Activated naive CD8-positive, alpha-beta T cell treated with anti-CD3 and anti-CD28 coated beads, Interleukin-2, amount 50 U/mL, for 24 hours (primary cell): ENCODE results near the gene GRK2.
A peak's percentile ranks its signal among the peaks of the same experiment; 100 is the strongest.

Experiments used
- ATAC-seq: fragments of 150-1000 bp; cut with Tn5 transposase; one replicate; pipeline ENCODE4 v1.10.0; 2021
- DNase-seq: peaks from one replicate; pipeline ENCODE4 v3.0.0; 2021
- H3K27ac Mint-ChIP-seq: one replicate; pipeline ENCODE4 v1.8.0; 2021; ENCODE audit warnings: mild to moderate bottlenecking, mixed read lengths
- H3K27me3 Mint-ChIP-seq: one replicate; pipeline ENCODE4 v1.8.0; 2021; ENCODE audit warnings: mixed read lengths
- H3K36me3 Mint-ChIP-seq: one replicate; pipeline ENCODE4 v1.8.0; 2021; ENCODE audit warnings: low read depth, mixed read lengths
- H3K4me1 Mint-ChIP-seq: one replicate; pipeline ENCODE4 v1.8.0; 2021; ENCODE audit warnings: mixed read lengths
- H3K4me3 Mint-ChIP-seq: one replicate; pipeline ENCODE4 v1.8.0; 2021; ENCODE audit warnings: mild to moderate bottlenecking, moderate library complexity, mixed read lengths
- H3K9me3 Mint-ChIP-seq: one replicate; pipeline ENCODE4 v1.8.0; 2021; ENCODE audit warnings: mixed read lengths

GRK2 gene

GRCh38 chr11:67271541-67272284 lies 5.4 kb downstream of the GRK2 start:
- H3K27ac Mint-ChIP-seq = peak overlapping the region; percentile 100
- ATAC-seq (peak; percentile 44), DNase-seq (peak; percentile 81)
- peaks cover 92% of the 10 kb centered on the region for H3K4me1 Mint-ChIP-seq
- peak overlapping the region; percentile 95 for H3K4me3 Mint-ChIP-seq
- peaks cover 61% of the 10 kb centered on the region for H3K36me3 Mint-ChIP-seq
- H3K9me3 Mint-ChIP-seq = no peaks in the 10 kb centered on the region
- H3K27me3 Mint-ChIP-seq = no peaks in the 10 kb centered on the region

GRCh38 chr11:67272327-67273259 lies 6.3 kb downstream of the GRK2 start:
- H3K27me3 Mint-ChIP-seq = no peaks in the 10 kb centered on the region
- ATAC-seq = peak; percentile 16
- H3K36me3 Mint-ChIP-seq = peaks cover 58% of the 10 kb centered on the region
- peak overlapping the region; percentile 95 for H3K4me3 Mint-ChIP-seq
- DNase-seq = peak; percentile 57
- peaks cover 98% of the 10 kb centered on the region for H3K4me1 Mint-ChIP-seq
- H3K9me3 Mint-ChIP-seq = no peaks in the 10 kb centered on the region
- peak overlapping the region; percentile 100 for H3K27ac Mint-ChIP-seq

GRCh38 chr11:67273260-67273990 lies 7.2 kb downstream of the GRK2 start:
- Mint-ChIP-seq H3K27me3 (no peaks in the 10 kb centered on the region), H3K4me1 (peaks cover 98% of the 10 kb centered on the region), H3K4me3 (peak overlapping the region; percentile 95), H3K9me3 (no peaks in the 10 kb centered on the region), H3K36me3 (peaks cover 53% of the 10 kb centered on the region), H3K27ac (peak overlapping the region; percentile 100)
- ATAC-seq (no peak), DNase-seq (no peak)

DNA sequence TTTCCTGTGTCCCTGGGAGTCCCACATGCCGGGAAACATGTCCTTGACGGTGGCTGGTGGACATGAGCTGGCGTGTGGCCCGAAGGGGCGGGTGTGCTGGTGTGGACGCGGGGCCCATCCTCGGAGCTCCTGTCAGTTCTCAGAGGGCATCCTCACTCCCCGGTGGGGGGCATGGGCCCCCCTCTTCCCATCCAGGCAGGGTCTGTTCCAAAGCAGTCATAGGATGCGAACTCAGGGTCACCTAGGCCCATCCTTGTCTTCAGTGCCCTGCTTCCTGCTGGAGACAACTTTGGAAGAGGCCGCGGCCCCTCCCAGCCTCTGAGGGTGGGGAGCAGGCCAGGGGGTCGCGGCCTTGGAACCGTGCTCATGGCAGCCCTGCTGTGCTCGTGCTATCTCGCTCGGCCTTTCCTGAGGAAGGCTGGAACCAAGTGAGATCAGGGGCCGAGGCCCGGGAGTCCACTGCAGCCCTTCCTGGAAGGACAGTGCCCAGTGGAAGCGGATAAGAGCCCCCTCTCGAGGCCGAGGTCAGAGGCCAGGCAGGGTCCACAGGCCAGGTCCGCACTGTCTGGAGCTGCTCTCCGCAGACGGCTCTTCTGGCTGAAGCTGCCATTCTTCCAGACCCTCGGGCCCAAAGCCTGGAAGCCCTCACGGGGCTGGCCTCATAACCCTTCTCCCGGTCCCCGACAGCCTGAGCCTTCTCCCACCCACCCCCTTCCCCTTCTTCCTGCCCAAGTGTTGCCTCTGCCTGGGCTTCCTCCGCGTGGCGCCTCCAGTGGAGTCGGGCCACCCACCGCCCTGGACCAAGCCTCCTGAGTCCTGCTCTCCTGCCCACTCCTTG lies 8.7 kb downstream of the GRK2 start:
- no peaks in the 10 kb centered on the region for H3K27me3 Mint-ChIP-seq
- peaks cover 47% of the 10 kb centered on the region for H3K36me3 Mint-ChIP-seq
- H3K9me3 Mint-ChIP-seq = no peaks in the 10 kb centered on the region
- peak overlapping the region; percentile 100 for H3K27ac Mint-ChIP-seq
- DNase-seq (no peak), ATAC-seq (no peak)
- H3K4me1 Mint-ChIP-seq = peaks cover 95% of the 10 kb centered on the region
- H3K4me3 Mint-ChIP-seq = peak overlapping the region; percentile 49

GRCh38 chr11:67275606-67276409 lies 9.5 kb downstream of the GRK2 start:
- H3K27ac Mint-ChIP-seq = peak overlapping the region; percentile 100
- H3K4me1 Mint-ChIP-seq = peaks cover 90% of the 10 kb centered on the region
- DNase-seq (no peak), ATAC-seq (no peak)
- H3K36me3 Mint-ChIP-seq = peaks cover 42% of the 10 kb centered on the region
- H3K4me3 Mint-ChIP-seq = peak overlapping the region; percentile 37
- no peaks in the 10 kb centered on the region for H3K27me3 Mint-ChIP-seq
- H3K9me3 Mint-ChIP-seq = no peaks in the 10 kb centered on the region

DNA sequence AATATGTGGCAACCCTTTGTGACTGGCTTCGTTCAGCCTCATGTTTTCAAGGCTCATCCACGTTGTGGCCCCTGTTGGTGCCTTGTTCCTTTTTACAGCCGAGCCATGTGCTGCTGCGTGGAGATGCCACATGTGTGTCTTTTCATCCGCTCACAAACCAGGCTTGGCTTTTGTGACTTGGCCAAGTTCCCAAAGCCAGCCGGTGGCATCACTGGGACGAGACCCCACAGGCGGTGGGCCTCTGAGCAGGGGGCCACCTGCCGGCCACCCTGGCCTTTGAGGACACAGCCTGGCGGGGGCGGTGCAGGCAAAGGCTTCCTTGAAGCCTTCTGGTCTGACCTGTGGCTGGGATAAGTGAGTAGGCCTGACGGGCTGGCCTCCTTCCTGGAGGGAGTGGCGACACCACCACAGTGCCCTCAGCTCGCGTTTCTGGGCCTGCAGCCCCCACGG lies 10.5 kb downstream of the GRK2 start:
- DNase-seq = peak; percentile 81
- ATAC-seq = peak; percentile 72

DNA sequence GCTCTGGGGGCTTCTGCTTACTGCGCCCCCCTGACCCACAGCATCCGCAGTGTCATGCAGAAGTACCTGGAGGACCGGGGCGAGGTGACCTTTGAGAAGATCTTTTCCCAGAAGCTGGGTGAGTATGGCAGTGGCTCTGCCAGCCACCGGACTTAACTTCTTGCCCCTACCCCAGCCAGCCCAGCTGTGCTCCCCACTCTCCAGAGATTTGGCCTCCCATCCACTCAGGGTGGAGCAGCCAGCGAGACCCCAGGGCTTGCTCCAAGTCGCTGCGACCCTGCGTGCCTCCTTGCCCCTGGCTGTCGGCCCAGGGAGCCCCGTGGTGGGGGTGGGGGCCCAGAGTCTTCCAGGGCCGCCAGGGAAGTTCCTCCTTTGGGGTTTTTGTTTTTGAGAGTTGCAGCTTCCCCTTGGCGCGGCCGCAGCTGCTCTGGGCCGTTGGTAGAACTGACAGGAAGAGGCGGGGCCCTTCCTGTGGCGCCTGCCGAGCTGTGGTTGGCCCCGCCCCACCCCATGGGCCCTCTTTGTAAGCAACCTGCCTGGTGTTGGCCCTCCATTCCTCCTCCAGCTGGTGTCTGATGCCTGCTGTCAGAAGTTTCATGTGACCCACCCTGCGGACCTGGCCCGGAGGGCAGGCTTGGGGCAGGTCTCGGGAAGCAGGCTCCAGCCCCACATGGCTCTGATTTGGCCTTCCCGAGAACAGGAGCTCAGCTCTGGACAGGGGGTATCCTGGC lies 11.1 kb downstream of the GRK2 start:
- Mint-ChIP-seq H3K36me3 (peaks cover 36% of the 10 kb centered on the region), H3K4me3 (peak overlapping the region; percentile 78), H3K4me1 (peaks cover 75% of the 10 kb centered on the region), H3K27ac (peak overlapping the region; percentile 100), H3K27me3 (no peaks in the 10 kb centered on the region), H3K9me3 (no peaks in the 10 kb centered on the region)
- DNase-seq (peak; percentile 89), ATAC-seq (peak; percentile 79)

More for the DNA sequence above, 10.5 kb downstream of the GRK2 start:
- Mint-ChIP-seq H3K9me3 (no peaks in the 10 kb centered on the region), H3K36me3 (peaks cover 34% of the 10 kb centered on the region), H3K4me1 (peaks cover 80% of the 10 kb centered on the region), H3K27me3 (no peaks in the 10 kb centered on the region), H3K4me3 (peak overlapping the region; percentile 78), H3K27ac (peak overlapping the region; percentile 100)

DNA sequence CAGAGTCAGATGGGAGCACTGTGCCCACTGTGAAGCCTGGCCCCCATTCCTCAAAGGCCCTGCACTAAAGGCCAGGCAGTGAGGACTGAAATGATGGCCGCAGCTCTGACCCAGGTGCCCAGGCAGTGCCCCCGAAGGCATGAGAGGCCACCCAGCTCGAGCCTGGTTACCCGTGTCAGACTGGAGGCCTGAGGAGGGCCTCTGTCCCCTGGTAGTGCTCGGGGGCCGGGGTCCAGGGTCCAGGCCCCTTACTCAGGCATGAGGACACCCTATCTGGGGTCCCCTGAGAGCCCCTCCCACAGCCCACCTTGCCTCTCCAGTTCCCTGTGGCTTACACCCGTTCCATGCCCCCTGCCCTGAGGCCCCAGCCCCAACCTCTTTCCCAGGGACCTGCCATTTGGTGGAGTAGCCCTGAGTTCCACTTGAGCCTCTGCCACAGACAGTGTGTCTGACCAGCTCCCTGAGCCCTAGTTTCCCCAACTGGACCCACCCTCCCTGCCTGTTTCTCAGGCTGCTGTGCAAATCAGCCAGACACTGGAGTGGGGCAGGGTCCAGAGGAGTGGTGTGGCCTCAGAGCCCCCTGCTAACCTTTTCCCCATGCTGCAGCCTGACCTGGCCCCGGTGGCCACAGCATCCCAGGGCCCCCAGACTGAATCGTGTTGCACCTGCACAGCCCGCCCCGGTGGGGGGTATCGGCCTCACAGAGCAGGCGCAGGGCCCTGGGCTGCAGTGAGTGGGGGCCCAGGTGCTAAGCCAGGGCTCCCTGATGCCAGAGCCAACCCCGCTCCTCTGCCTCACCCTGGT lies 12.1 kb downstream of the GRK2 start:
- H3K27ac Mint-ChIP-seq = peak overlapping the region; percentile 100
- peak overlapping the region; percentile 78 for H3K4me3 Mint-ChIP-seq
- ATAC-seq (no peak), DNase-seq (no peak)
- no peaks in the 10 kb centered on the region for H3K27me3 Mint-ChIP-seq
- H3K9me3 Mint-ChIP-seq = no peaks in the 10 kb centered on the region
- H3K4me1 Mint-ChIP-seq = peaks cover 67% of the 10 kb centered on the region
- H3K36me3 Mint-ChIP-seq = peaks cover 33% of the 10 kb centered on the region

- no peak overlapping the region for H3K4me3 Mint-ChIP-seq
- peaks cover 60% of the 10 kb centered on the region for H3K4me1 Mint-ChIP-seq
- H3K36me3 Mint-ChIP-seq = peaks cover 35% of the 10 kb centered on the region
- peak overlapping the region; percentile 83 for H3K27ac Mint-ChIP-seq
- DNase-seq (no peak), ATAC-seq (no peak)
- H3K9me3 Mint-ChIP-seq = no peaks in the 10 kb centered on the region
- no peaks in the 10 kb centered on the region for H3K27me3 Mint-ChIP-seq
Observed at GRCh38 chr11:67278939-67279588, 12.8 kb downstream of the GRK2 start.

- DNase-seq (no peak), ATAC-seq (no peak)
- no peaks in the 10 kb centered on the region for H3K27me3 Mint-ChIP-seq
- H3K9me3 Mint-ChIP-seq = no peaks in the 10 kb centered on the region
- peaks cover 53% of the 10 kb centered on the region for H3K4me1 Mint-ChIP-seq
- no peak overlapping the region for H3K4me3 Mint-ChIP-seq
- H3K36me3 Mint-ChIP-seq = peaks cover 33% of the 10 kb centered on the region
- peak overlapping the region; percentile 83 for H3K27ac Mint-ChIP-seq
Observed at GRCh38 chr11:67279589-67280340, 13.5 kb downstream of the GRK2 start.

GRCh38 chr11:67280341-67280787 lies 14.1 kb downstream of the GRK2 start:
- H3K4me1 Mint-ChIP-seq = peaks cover 51% of the 10 kb centered on the region
- no peak overlapping the region for H3K4me3 Mint-ChIP-seq

More at GRCh38 chr11:67280341-67280787, 14.1 kb downstream of the GRK2 start:
- Mint-ChIP-seq H3K9me3 (no peaks in the 10 kb centered on the region), H3K36me3 (peaks cover 32% of the 10 kb centered on the region), H3K27me3 (no peaks in the 10 kb centered on the region), H3K27ac (peak overlapping the region; percentile 83)
- no peak for ATAC-seq
- DNase-seq = no peak
